GM21723 (cell line): ENCODE measurements around the gene CHCHD5.
"Not testable (repeated sequence)": the region's sequence is repeated elsewhere in the genome, so short reads cannot be mapped to it uniquely, and the experiment has no call there.

Experiments used
- ATAC-seq: cut with Tn5 transposase; IDR thresholded peaks from one replicate; pipeline ENCODE4 v1.9.1; 2021; ENCODE audit warnings: mild to moderate bottlenecking, moderate library complexity; ENCODE audit not compliant: unreplicated experiment

The CHCHD5 gene

DNA sequence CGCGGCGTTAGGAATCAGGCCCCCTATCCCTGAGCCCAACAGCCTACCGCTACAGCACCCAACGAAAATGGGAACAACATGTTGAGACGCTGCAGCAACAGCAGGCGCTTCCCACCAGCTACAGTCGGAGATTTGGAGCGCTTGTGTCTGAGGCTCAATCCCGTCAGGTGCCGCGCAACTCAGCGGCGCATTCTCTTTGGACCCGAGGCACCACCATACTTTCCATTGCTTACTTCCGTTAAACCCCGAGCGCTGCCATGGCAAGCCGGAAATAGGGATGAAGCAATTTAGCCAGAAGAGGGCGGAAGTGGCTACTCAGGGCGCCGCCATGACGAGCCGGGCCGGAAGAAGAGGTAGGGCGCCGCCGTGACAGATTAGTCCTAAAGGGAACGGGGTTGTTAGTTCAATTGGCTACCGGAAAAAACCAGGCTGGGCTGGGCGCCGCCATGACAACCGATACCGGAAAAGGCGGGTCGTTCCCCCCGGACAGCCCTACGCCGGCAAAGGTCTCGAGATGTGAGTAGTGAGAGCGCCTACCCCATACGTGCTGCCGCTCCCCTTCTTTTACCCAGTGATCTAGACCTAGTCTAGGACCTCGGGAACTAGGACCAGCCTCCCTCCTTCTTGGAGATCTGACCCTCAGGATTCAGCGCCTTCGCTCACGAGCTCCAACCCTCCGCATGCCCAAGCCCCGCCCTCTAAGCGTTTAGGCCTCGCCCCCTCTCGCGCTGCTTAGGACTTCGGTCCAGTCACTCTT lies at the start of gene CHCHD5:
CHCHD5 (plus strand) TSS at position 476 of the 757 bp plus-strand sequence; CDS start at position 515, 39 bp downstream.
- peak; percentile 92 for ATAC-seq

DNA sequence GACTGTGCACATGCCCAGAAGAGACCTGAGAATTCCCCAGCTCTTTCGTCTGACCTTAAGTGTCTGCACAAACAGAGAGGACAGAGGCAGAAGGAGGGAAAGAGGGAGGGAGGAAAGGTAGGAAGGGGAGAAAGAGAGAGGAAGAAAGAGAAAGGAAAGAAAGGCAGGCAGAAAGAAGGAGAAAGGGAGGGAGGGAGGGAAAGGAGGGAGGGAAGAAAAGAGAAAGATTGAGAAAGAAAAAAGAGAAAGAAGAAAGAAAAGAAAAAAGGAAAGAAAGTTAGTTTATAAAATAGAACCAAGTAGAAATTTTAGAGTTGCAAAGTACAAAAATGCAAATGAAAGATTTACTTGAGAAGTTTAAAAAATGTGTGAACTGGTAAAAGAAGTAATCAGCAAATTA lies 49.6 kb upstream of the CHCHD5 start:
- no peak for ATAC-seq

GRCh38 chr2:112536665-112537064 lies 47.7 kb upstream of the CHCHD5 start:
- not testable (repeated sequence) for ATAC-seq

DNA sequence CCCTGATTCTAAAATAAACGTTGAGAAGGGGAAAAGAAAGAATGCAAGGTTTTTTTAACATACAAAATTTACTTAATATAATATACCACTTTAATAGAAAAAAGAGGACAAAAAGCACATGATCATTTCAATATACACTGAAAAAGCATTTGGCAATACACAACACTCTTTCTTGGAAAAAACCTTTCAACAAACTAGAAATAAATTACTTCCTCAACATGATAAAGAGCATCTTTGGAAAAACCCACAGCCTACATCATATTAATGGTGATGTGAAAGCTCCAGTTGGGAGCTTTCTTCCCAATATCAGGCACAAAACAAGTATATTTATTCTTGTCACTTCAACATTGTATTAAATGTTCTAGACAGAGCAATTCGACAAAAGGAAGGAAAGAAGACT lies 45.1 kb upstream of the CHCHD5 start:
- no peak for ATAC-seq

GRCh38 chr2:112540906-112541305 lies 43.5 kb upstream of the CHCHD5 start:
- ATAC-seq: no peak

- peak; percentile 59 for ATAC-seq
Measured at GRCh38 chr2:112541315-112542122, 42.9 kb upstream of the CHCHD5 start.

- peak; percentile 85 for ATAC-seq
Measured at GRCh38 chr2:112542123-112542983, 42.1 kb upstream of the CHCHD5 start, which contains the start of gene POLR1B. POLR1B (plus strand) TSS chr2:112542465; CDS start chr2:112542495, 30 bp downstream.

- ATAC-seq: no peak
Measured at GRCh38 chr2:112542984-112543661, 41.3 kb upstream of the CHCHD5 start.

DNA sequence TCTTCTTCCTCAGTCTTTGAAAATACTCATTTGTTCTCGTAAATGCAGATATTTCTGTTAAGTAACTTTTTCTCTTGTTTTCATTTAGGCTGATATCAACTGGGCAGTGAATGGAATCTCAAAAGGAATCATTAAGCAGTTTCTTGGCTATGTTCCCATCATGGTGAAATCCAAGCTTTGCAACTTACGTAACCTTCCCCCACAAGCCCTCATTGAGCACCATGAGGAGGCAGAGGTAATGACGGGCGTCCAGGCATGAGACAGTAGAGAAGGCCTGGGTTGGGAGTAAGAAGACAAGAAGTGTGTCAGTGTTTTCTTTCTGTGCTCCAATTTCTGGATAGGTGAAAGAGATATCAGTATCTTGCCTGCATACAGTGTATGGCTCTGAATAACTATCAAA lies 37.1 kb upstream of the CHCHD5 start:
- no peak for ATAC-seq

DNA sequence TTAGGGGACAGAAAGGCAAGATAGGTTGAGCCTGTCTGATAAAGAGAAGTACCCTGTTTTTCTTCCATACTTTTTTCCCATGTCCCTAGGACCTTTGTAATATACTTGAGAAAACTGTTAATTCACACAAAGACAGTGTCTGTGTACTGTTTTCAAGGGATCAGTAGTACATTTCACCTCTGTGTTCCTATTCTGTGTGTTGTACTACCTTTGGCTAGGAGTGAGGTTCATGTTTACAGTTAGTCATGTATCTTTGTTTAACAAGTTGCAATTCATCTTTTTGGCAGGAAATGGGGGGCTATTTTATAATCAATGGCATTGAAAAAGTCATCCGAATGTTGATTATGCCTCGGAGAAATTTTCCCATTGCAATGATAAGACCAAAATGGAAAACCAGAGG lies 35.4 kb upstream of the CHCHD5 start:
- no peak for ATAC-seq

DNA sequence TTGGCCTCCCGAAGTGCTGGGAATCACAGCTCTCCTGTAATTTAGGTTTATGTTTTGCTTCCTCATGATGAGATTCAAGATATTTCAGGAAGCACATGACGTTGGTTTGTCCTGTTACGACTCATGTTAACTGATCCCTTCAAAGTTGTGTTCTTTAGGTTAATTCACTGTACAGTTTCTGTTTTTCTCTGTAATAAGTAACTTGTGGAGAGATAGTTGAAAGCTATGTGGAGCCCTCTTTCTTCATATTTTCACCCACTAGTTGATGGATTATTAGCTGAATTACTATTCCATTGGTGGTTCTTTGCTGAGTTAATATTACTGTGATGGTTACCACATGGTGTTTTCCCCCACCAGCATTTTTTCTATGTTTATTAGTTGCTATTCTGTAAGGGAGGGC lies 18.3 kb upstream of the CHCHD5 start:
- no peak for ATAC-seq

DNA sequence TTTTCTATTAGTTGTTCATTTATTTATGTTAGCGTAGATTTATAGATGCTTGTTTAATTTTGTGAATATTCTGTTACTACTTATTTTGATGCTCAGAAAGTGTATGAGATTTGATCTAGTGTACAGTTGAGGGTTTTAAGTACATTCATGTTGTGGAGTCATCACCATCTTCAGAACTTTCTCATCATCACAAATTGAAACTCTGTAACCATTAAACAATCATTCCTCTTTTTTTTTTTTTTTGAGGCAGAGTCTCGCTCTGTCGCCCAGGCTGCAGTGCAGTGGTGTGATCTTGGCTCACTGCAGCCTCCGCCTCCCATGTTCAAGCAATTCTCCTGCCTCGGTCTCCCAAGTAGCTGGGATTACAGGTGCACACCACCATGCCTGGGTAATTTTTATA lies 17.9 kb upstream of the CHCHD5 start:
- not testable (repeated sequence) for ATAC-seq

DNA sequence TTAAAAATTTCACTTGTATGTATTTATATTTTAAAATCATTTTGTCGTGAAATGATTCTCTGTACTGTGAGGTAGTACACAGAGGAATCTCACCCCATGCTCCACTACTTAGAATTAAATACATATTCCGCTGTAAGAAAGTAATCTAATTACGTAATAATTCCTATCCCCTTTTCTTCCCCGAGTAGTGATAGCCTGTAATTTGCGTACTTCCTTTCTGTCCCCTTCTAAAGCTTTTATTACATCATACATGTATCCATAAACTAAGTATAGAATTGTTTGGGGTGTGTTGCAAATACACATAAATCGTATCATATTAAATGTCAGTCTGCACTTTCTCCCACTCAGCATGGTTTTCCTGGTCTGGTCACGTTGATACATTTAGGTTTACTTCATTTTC lies 12.4 kb upstream of the CHCHD5 start:
- no peak for ATAC-seq

DNA sequence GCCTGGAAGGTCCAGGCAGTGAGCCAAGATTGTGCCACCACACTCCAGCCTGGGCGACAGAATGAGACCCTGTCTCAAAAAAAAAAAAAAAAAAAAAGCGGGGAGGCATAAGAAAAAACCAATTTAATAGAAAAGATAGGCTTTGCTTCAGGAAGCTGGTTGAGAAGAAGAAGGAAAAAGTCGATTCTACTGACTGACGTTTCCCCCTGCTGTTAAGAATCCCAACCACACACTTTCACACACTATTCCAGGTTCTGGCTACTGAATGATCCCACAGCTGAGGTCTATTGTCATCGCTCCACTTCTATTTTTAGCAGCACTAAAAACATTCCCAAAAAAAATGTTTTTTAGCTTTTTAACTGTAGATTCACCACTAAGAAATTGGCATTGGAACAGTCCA lies 6.7 kb upstream of the CHCHD5 start:
- ATAC-seq: no peak

DNA sequence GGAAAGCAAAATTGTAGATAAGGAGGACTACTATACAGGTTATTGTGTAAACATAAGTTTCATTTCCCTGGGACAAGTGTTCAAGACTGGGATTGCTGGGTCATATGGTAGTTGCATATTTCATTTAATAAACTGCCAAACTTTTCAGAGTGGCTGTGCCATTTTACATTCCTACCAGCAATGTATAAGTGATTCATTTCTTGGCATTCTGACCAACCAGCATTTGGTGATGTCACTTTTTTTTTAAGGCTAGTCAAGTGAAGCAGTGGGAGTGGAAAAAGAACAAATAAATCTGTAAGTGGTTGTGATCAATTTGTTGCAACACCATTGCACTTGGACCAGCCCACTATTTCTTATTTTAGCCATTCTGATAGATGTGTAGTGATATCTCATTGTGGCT lies 5.2 kb upstream of the CHCHD5 start:
- ATAC-seq: no peak

GRCh38 chr2:112580084-112580483 lies 4.3 kb upstream of the CHCHD5 start:
- ATAC-seq: no peak

DNA sequence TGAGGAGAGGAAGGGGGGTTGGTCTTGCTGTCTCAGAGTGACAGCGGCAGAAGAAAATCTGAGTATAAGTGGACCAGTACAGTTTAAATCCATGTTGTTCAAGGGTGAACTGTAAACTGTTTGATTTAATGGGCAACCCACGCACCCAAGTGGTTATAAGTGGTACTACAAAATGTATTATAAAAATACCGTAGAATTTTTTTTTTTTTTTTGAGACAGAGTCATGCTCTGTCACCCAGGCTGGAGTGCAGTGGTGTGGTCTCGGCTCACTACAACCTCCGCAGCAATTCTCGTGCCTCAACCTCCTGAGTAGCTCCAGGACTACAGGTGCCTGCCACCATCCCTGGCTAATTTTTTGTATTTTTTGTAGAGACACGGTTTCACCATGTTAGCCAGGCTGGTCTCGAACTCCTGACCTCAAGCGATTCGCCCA lies 2.1 kb upstream of the CHCHD5 start:
- ATAC-seq: no peak

- no peak for ATAC-seq
Measured at GRCh38 chr2:112583497-112584133, 794 bp upstream of the CHCHD5 start.

- ATAC-seq: no peak
Measured at GRCh38 chr2:112584891-112585250, 462 bp downstream of the CHCHD5 start.

GRCh38 chr2:112585400-112585799 lies 991 bp downstream of the CHCHD5 start:
- no peak for ATAC-seq
